HG03135 (cell line): ENCODE results near the gene HOXB13.

Experiments used
- ATAC-seq: cut with Tn5 transposase; IDR thresholded peaks from one replicate; pipeline ENCODE4 v1.9.1; 2021; ENCODE audit warnings: mild to moderate bottlenecking, moderate library complexity; ENCODE audit not compliant: unreplicated experiment

The HOXB13 gene

DNA sequence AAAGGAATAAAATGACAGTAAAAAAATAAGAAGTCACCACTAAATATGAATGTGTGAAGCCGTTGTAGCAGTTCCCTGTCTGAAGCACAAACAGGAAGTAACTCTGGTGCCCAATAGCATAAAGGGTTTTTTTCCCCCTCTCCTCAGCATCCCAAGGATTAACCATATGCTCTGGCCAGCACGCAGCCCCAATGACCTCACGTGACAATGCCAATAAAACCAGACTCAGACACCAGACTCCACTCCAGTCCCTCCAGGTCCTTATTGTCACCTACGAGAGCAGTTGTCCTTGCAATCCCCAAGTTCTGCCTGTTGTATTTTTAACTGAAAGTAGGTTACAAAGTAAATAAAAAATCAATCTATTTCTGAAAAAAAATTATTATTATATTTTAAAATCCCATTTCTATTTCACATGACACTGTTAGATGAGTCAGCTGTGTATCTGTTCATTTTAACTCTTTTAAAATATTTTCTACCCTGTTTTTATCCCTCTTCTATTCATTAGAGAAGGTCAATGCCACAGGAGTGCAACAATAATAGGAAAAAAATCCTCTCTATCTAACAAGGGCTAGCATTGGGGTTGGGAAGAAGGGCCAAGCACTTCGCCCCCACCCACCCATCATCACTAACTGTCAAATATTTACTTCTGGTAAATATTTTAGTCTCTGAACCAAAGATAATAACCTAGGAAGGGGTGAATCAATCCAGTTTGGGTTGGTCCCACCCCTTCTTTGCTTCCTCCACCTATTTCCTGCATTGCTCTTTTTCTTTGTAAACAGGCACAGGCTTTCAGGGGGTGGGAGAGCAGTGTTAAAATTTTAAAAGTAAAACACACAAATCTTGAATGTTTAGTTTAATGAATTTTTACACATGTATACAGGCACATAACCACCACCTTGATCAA, 12.8 kb downstream of the HOXB13 start:
- no peak for ATAC-seq

DNA sequence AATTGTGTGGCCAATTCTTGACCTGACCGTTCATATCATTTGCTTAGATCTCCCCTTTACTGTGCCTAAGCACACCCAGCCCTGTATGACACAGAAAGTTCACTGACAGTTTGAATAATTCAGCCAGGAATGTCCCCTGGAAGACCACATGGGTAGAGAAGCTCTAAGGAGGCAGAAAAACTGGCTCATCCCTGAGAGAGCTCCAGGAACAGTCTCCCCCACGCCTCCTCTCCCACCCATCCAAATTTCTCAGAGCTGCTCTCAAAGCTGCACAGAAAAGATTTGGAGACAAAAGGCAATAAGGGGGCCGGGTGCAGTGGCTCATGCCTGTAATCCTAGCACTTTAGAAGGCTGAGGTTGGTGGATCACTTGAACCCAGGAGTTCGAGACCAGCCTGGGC, 17.4 kb downstream of the HOXB13 start:
- ATAC-seq, result no peak

DNA sequence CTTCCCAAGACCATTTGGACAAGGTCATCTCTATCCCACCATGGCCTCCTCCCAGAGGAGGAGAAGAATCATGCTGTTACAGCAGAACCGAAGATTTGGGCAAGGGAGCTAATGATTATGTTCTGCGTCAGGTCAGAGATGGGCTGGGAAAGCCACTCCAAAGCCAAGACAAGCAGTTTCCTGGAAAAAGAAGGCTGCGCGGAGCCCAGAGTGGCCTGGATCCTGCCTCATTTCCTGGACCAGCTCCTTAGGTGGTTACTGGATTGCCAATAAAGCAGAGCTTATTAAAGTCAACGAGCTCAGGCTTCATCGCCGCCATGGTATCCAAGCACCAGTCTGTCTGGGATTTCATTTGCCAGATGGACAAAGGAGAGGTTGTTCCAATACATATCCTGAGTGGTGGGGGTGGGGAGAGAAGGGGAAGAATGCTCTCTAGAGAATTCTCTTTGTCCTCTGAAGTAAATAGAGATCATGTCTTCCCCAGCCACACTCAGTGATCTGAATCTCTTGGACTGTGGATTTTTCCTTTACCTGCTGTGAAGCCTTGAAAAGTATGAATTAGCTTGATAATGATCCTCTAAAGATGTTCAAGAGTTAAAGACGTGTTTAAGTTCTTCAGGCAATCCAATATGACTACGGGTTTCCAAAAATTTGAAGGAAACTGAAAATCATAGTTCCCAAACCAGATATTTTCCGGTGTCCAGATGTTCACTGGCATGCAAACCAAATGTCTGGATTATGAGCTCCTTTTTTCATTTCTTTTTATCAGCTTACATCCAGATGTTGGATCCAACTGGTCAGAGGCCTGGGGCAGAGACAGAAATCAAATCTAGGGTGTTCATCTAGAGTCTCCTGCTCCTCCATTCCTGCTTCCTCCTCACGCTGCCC, 23.9 kb downstream of the HOXB13 start:
- ATAC-seq, result no peak

DNA sequence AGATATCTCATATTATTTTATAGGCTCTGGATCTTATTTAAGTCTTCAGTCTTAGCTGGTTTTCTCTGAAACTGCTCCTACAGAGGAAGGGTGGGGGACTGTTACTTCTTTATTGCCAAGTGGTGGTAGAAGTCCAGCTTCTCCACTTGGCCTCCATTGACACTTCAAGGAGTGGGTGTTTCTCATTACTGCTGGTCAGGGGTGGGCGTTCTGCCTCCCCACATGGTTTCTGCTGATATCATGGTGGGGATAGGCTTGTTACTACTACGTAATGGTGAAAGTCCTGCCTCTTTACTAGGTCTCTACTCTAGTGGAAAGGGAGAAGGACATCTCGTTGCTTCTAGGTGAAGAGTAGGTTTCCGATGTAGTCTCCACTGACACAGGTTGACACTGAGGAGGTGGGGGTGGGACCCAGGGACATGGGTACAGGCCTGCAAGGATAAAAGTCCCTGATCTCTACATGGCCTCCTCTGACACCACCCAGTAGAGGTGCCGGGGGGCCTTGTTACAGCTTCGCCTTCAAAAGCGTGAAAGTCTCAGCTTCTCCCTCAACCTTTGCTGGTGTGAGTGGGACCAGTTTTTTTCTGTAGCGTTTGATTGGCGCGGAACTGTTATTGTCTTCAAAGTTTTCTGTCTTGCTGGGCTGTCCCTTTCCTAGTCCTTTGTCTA, 26.6 kb downstream of the HOXB13 start:
- ATAC-seq, result no peak

DNA sequence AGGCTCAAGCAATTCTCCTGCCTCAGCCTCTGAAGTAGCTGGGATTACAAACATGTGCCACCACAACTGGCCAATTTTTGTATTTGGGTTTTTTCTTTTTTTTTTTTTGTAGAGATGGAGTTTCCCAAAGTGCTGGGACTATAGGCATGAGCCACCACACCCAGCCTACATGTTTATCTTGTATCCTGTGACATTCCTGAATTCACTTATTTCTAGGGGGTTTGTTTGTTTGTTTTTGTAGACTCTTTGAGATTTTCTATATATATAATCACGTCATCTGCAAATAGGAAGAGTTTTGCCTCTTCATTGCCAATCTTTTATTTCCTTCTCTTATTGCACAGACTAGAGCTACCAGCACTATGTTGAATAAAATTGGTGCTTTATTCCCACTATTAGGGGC, 35.4 kb downstream of the HOXB13 start:
- ATAC-seq, result no peak

DNA sequence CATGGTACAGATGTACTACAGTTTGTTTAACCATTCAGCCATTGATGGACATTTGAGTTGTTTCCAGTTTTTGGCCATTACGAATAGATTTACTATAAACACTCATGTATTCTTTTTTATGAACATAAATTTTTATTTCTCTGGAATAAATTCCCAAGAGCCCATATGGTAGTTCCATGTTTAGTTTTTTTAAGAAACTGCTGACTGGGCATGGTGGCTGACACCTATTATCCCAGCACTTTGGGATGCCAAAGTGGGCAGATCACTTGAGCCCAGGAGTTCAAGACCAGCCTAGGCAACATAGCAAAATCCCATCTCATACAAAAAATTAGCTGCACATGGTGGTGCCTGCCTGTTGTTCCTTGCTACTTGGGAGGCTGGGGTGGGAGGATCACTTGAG, 36.5 kb downstream of the HOXB13 start:
- ATAC-seq, result no peak

DNA sequence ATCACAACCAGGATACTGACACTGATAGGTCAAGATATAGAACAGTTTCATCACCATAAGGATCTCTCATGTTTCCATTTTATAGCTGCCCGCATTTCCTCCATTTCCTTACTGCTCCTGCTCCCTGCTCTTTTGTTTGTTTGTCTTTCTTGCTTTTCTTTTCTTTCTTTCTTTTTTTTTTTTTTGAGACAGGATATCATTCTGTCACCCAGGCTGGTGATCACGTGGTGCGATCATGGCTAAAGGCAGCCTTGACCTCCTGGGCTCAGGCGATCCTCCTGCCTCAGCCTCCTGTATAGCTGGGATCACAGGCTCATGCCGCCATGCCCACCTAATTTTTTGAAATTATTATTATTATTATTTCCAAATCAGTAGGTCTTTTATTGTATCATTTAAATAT, 37.9 kb downstream of the HOXB13 start:
- ATAC-seq, result no peak

DNA sequence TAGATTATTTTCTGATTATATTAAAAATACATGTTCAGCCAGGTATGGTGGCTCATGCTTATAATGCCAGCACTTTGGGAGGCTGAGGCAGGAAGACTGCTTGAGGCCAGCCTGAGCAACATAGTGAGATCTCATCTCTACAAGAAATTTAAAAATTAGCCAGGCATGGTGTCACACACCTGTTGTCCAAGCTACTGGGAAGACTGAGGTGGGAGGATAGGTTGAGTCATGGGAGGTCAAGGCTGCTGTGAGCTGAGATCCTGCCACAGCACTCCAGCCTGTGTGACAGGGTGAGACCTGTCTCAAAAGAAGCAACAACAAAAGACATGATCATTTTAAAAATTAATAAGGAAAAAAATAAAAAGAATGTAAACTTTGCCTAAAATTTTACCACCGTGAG, 46.9 kb downstream of the HOXB13 start:
- ATAC-seq, result no peak

DNA sequence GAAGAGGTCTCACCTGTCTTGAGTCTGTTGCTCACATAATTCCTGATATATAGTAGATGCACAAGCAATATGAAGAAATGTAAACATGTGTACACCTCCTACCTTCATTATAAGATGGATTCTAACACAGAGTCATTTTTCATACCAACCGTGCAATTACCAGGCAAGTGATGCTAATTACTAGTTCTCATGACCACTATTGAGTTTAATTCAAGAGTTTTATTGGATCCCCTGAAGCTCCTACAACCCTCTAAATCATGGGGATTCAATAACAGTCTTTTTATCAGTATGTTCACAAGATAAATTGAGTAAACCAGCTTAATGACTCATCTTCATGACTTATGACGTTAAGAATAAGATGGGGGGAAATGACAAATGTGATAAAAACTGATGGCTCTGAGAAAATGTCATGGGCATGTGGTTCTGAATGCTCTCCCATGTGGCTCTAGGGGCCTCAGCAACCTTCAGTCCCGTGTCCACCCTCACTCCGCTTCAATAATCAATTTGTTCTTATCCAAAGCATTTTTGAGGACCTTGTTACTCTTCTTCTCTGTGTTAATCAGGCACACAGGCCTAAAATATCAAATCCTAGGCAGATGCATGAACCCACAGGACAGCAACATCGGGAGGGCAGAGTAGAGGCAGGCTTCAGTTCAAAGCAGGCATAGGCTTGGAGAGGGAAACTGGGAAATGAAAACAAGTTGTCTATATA, 49.0 kb downstream of the HOXB13 start:
- ATAC-seq, result no peak

DNA sequence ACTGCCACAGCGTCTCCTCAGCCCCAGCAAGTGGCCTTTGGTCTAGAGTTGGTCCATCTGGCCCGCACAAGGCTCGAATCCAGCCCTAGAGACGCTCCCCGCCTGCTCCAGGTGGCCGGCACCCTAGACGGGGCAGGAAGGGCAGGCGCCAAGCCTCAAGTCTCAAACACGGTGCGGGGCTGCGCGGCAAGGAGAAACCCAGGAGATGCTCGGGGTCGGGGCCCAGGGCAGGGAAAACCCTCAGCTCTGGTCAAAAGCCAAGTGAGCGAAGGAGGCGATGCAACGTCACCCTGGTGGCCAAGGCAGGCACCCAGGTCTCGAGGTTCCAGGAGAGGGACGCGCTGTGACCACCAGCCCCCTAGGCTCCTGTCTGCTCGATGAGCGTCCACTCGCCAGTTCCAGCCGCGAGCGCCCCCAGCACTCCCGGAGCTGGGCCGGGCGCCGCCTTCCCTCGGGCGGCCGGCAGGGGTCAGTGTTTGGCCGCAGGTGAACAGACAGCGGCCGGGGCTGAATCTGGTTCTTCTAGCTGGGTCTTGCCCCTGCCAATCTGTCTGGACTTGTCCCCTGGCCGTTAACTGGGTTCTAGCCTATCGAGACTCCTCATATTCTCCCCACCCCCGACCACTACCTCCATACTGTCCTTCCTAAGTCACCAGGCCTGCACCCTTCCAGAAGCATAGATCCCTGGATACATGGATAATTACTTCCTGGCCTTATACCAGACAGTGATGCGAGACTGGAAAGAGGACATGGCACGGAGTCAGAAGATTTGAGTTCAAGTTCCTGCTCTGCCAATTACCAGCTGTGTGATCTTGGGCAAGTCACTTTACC, 50.2 kb downstream of the HOXB13 start:
- ATAC-seq, result peak; percentile 55

DNA sequence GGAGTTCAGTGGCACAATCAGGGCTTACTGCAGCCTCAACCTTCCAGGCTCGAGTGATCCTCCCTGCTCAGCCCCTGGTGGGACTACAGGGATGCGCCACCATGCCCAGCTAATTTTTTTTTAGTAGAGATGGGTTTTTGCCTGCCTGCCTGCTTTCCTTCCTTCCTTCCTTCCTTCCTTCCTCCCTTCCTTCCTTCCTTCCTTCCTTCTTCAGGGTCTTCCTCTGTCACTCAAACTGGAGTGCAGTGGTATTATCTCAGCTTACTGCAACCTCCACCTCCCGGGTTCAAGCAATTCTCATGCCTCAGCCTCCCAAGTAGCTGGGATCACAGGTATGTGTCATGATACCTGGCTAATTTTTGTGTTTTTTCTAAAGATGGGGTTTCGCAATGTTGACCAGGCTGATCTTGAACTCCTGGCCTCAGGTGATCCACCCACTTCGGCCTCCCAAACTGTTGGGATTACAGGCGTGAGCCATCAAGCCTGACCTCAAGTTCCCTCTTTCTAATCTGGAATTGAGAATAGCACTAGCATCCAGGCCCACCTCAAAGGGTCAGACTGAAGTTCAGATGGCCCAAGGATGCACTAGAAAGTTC, 51.5 kb downstream of the HOXB13 start:
- no peak for ATAC-seq
